ENCODE measurements around the gene NACA.
A peak's percentile ranks its signal among the peaks of the same experiment; 100 is the strongest.

NACA gene

GRCh38 chr12:56682323-56682722 lies 42.8 kb downstream of the NACA start:
- peak overlapping the region; percentile 75 for H3K4ac ChIP-seq (ENCODE audit: low read depth, low read length)
- H4K91ac ChIP-seq (ENCODE audit: low read depth, low read length), result no peak overlapping the region
- no peak overlapping the region for H3K9ac ChIP-seq (ENCODE audit: low read length)
- no peak overlapping the region for H3K14ac ChIP-seq (ENCODE audit: low read length)
- peaks cover 2% of the 10 kb centered on the region for H3K79me1 ChIP-seq (ENCODE audit: low read length)
- WGBS (ENCODE audit: extremely low coverage, insufficient coverage, insufficient read length), result no CpG with 5 or more reads among the region's 6 CpGs
- DNase-seq, result no peak
- H3K4me3 ChIP-seq (ENCODE audit: low read depth, low read length), result no peak overlapping the region
- H3K27ac ChIP-seq (ENCODE audit: low read depth, low read length), result no peak overlapping the region
- peaks cover 0 to 4% of the 10 kb centered on the region in 2 experiments for H3K4me1 ChIP-seq (ENCODE audit: control insufficient read depth in 1 of 2, insufficient read depth in 2 of 2, low read length in 2 of 2)
- no peak overlapping the region for H2AK5ac ChIP-seq (ENCODE audit: low read length)
- no peak overlapping the region for H3K18ac ChIP-seq (ENCODE audit: low read length)
- no peak overlapping the region for H4K12ac ChIP-seq (ENCODE audit: low read depth, low read length)
- H2BK120ac ChIP-seq (ENCODE audit: insufficient read depth, low read length, poor library complexity), result no peak overlapping the region
- no peaks in the 10 kb centered on the region for H3K27me3 ChIP-seq (ENCODE audit: insufficient read depth, low read length)
- no peak overlapping the region for H4K8ac ChIP-seq (ENCODE audit: low read depth, low read length)
- H3K9me3 ChIP-seq (ENCODE audit: insufficient read depth, low read depth, low read length), result no peaks in the 10 kb centered on the region
- peaks cover 51% of the 10 kb centered on the region for H3K79me2 ChIP-seq (ENCODE audit: control insufficient read depth, insufficient read depth, low read length, poor library complexity)
- no peak overlapping the region for H3K4me2 ChIP-seq (ENCODE audit: low read length)
- H3K23ac ChIP-seq (ENCODE audit: low read length), result no peak overlapping the region
- H2BK12ac ChIP-seq (ENCODE audit: low read length), result no peak overlapping the region
- no peak overlapping the region for H2BK5ac ChIP-seq (ENCODE audit: low read depth, low read length, poor library complexity)
- H3K36me3 ChIP-seq (ENCODE audit: control insufficient read depth in 1 of 2, insufficient read depth in 2 of 2, low read length in 2 of 2), result peaks cover 20 to 26% of the 10 kb centered on the region in 2 experiments
- H2AFZ ChIP-seq (ENCODE audit: insufficient read depth, low read length, poor library complexity), result no peak overlapping the region

DNA sequence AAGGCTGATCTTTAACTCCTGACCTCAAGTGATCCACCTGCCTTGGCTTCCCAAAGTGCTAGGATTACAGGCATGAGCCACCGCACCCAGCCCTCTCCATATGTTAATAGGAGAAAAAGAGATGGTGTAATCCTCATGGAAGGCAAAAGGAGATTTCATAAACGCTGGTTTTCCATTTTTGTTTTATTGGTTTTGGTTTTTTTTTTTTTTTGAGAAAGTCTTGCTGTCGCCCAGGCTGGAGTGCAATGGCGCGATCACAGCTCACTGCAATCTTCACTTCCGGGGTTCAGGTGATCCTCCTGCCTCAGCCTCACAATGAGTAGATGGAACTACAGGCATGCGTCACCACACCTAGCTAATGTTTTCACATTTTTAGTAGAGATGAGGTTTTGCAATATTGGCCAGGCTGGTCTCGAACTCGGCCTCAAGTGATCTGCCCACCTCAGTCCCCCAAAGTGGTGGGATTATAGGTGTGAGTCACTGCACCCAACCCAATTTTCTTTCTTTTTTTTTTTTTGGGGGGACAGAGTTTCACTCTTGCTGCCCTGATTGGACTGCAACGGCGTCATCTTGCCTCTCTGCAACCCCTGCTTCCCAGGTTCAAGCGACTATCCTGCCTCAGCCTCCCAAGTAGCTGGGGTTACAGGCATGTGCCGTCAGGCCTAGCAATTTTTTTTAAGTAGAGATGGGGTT lies 45.1 kb downstream of the NACA start:
- H3K18ac ChIP-seq (ENCODE audit: low read length), result no peak overlapping the region
- H2AFZ ChIP-seq (ENCODE audit: insufficient read depth, low read length, poor library complexity), result no peak overlapping the region
- no peak overlapping the region for H4K91ac ChIP-seq (ENCODE audit: low read depth, low read length)
- no CpG with 5 or more reads among the region's 13 CpGs for WGBS (ENCODE audit: extremely low coverage, insufficient coverage, insufficient read length)
- no peak for DNase-seq
- no peak overlapping the region for H3K14ac ChIP-seq (ENCODE audit: low read length)
- no peak overlapping the region for H2BK120ac ChIP-seq (ENCODE audit: insufficient read depth, low read length, poor library complexity)
- H3K9me3 ChIP-seq (ENCODE audit: insufficient read depth, low read depth, low read length), result no peaks in the 10 kb centered on the region
- H3K4me1 ChIP-seq (ENCODE audit: control insufficient read depth in 1 of 2, insufficient read depth in 2 of 2, low read length in 2 of 2), result peaks cover 0 to 4% of the 10 kb centered on the region in 2 experiments
- H3K27ac ChIP-seq (ENCODE audit: low read depth, low read length), result no peak overlapping the region
- no peaks in the 10 kb centered on the region for H3K27me3 ChIP-seq (ENCODE audit: insufficient read depth, low read length)
- no peak overlapping the region for H3K9ac ChIP-seq (ENCODE audit: low read length)
- no peak overlapping the region for H3K4me2 ChIP-seq (ENCODE audit: low read length)
- H3K4ac ChIP-seq (ENCODE audit: low read depth, low read length), result peak overlapping the region; percentile 100
- no peak overlapping the region for H2BK12ac ChIP-seq (ENCODE audit: low read length)
- no peak overlapping the region for H3K23ac ChIP-seq (ENCODE audit: low read length)
- H3K36me3 ChIP-seq (ENCODE audit: control insufficient read depth in 1 of 2, insufficient read depth in 2 of 2, low read length in 2 of 2), result peaks cover 20 to 28% of the 10 kb centered on the region in 2 experiments
- no peak overlapping the region for H4K12ac ChIP-seq (ENCODE audit: low read depth, low read length)
- H2AK5ac ChIP-seq (ENCODE audit: low read length), result no peak overlapping the region
- no peak overlapping the region for H4K8ac ChIP-seq (ENCODE audit: low read depth, low read length)
- H3K79me1 ChIP-seq (ENCODE audit: low read length), result no peaks in the 10 kb centered on the region
- H2BK5ac ChIP-seq (ENCODE audit: low read depth, low read length, poor library complexity), result no peak overlapping the region
- peaks cover 53% of the 10 kb centered on the region for H3K79me2 ChIP-seq (ENCODE audit: control insufficient read depth, insufficient read depth, low read length, poor library complexity)
- H3K4me3 ChIP-seq (ENCODE audit: low read depth, low read length), result no peak overlapping the region

DNA sequence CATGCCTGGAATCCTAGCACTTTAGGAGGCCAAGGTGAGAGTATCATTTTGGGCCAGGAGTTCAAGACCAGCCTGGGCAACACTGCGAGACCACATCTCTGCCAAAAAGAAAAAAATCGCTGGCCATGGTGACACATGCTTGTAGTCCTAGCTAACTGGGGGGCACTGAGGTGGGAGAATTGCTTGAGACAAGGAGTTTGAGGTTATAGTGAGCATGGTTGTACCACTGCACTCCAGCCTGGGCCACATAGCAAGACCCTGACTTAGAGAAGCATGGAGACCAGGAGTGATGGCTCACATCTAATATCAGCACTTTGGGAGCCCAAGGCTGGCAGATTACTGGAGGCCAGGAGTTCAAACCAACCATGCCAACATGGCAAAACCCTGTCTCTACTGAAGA lies 46.2 kb downstream of the NACA start:
- Histone ChIP-seq H3K27me3 (ENCODE audit: insufficient read depth, low read length) (no peaks in the 10 kb centered on the region), H4K8ac (ENCODE audit: low read depth, low read length) (no peak overlapping the region), H3K4me2 (ENCODE audit: low read length) (no peak overlapping the region), H3K4me1 (ENCODE audit: control insufficient read depth in 1 of 2, insufficient read depth in 2 of 2, low read length in 2 of 2) (peaks cover 0 to 2% of the 10 kb centered on the region in 2 experiments), H3K4ac (ENCODE audit: low read depth, low read length) (peak overlapping the region; percentile 81), H2AK5ac (ENCODE audit: low read length) (no peak overlapping the region), H4K12ac (ENCODE audit: low read depth, low read length) (no peak overlapping the region), H3K27ac (ENCODE audit: low read depth, low read length) (no peak overlapping the region), H3K9me3 (ENCODE audit: insufficient read depth, low read depth, low read length) (no peaks in the 10 kb centered on the region), H3K23ac (ENCODE audit: low read length) (no peak overlapping the region), H3K9ac (ENCODE audit: low read length) (no peak overlapping the region), H3K4me3 (ENCODE audit: low read depth, low read length) (no peak overlapping the region), H2AFZ (ENCODE audit: insufficient read depth, low read length, poor library complexity) (no peak overlapping the region), H3K79me1 (ENCODE audit: low read length) (no peaks in the 10 kb centered on the region), H2BK5ac (ENCODE audit: low read depth, low read length, poor library complexity) (no peak overlapping the region), H4K91ac (ENCODE audit: low read depth, low read length) (no peak overlapping the region), H3K14ac (ENCODE audit: low read length) (no peak overlapping the region), H3K36me3 (ENCODE audit: control insufficient read depth in 1 of 2, insufficient read depth in 2 of 2, low read length in 2 of 2) (peaks cover 20 to 27% of the 10 kb centered on the region in 2 experiments), H3K79me2 (ENCODE audit: control insufficient read depth, insufficient read depth, low read length, poor library complexity) (peaks cover 54% of the 10 kb centered on the region), H2BK120ac (ENCODE audit: insufficient read depth, low read length, poor library complexity) (no peak overlapping the region), H2BK12ac (ENCODE audit: low read length) (no peak overlapping the region), H3K18ac (ENCODE audit: low read length) (no peak overlapping the region)
- no peak for DNase-seq
- no CpG with 5 or more reads among the region's 2 CpGs for WGBS (ENCODE audit: extremely low coverage, insufficient coverage, insufficient read length)

DNA sequence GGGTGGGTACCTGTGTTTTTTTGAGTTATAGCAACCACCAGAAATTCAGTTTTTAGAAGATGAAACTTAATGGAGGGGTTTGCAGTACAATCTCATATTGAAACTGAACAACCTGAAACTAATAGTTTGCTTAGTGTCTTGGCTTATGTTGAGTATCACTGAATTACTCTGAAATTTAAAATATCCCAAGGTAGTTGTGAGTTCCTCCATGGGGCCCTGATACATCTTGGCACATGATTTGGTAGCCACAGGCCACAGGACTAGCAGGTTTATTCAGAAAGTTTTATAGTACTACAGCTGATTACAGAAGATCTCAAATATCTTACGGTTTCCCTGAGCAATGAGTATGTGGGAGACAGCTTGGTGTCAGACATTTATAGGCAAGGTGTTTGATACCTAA lies 47.4 kb downstream of the NACA start:
- H3K23ac ChIP-seq (ENCODE audit: low read length), result no peak overlapping the region
- no peak overlapping the region for H4K12ac ChIP-seq (ENCODE audit: low read depth, low read length)
- H3K4me3 ChIP-seq (ENCODE audit: low read depth, low read length), result no peak overlapping the region
- H3K4me2 ChIP-seq (ENCODE audit: low read length), result no peak overlapping the region
- H2AFZ ChIP-seq (ENCODE audit: insufficient read depth, low read length, poor library complexity), result no peak overlapping the region
- H3K79me2 ChIP-seq (ENCODE audit: control insufficient read depth, insufficient read depth, low read length, poor library complexity), result peaks cover 47% of the 10 kb centered on the region
- H3K18ac ChIP-seq (ENCODE audit: low read length), result no peak overlapping the region
- no peak overlapping the region for H2BK120ac ChIP-seq (ENCODE audit: insufficient read depth, low read length, poor library complexity)
- no peak overlapping the region for H2BK12ac ChIP-seq (ENCODE audit: low read length)
- no peaks in the 10 kb centered on the region for H3K79me1 ChIP-seq (ENCODE audit: low read length)
- no peaks in the 10 kb centered on the region for H3K9me3 ChIP-seq (ENCODE audit: insufficient read depth, low read depth, low read length)
- no peak overlapping the region for H3K4ac ChIP-seq (ENCODE audit: low read depth, low read length)
- no peak overlapping the region for H3K9ac ChIP-seq (ENCODE audit: low read length)
- H3K14ac ChIP-seq (ENCODE audit: low read length), result no peak overlapping the region
- H3K36me3 ChIP-seq (ENCODE audit: control insufficient read depth in 1 of 2, insufficient read depth in 2 of 2, low read length in 2 of 2), result peaks cover 20 to 29% of the 10 kb centered on the region in 2 experiments
- no peaks in the 10 kb centered on the region for H3K27me3 ChIP-seq (ENCODE audit: insufficient read depth, low read length)
- H4K8ac ChIP-seq (ENCODE audit: low read depth, low read length), result no peak overlapping the region
- no peak overlapping the region for H3K27ac ChIP-seq (ENCODE audit: low read depth, low read length)
- no peak overlapping the region for H4K91ac ChIP-seq (ENCODE audit: low read depth, low read length)
- no peak overlapping the region for H2AK5ac ChIP-seq (ENCODE audit: low read length)
- no peak overlapping the region for H2BK5ac ChIP-seq (ENCODE audit: low read depth, low read length, poor library complexity)
- no peak for DNase-seq
- no CpG with 5 or more reads among the region's 1 CpG for WGBS (ENCODE audit: extremely low coverage, insufficient coverage, insufficient read length)
- peaks cover 0 to 2% of the 10 kb centered on the region in 2 experiments for H3K4me1 ChIP-seq (ENCODE audit: control insufficient read depth in 1 of 2, insufficient read depth in 2 of 2, low read length in 2 of 2)
